Dermis lymphatic vessel endothelial cell (primary cell): ENCODE data around the gene ANKRD29. TPM values are rescaled to one million over a fixed set of nuclear protein-coding genes. Genes with fewer than 3 reads are reported as not detected.

ENCODE experiments used
- total RNA-seq: library from RNA; depleted of rRNA; stranded (reverse); fragments of >200 nt; gene quantifications from 2 replicates; pipeline ENCODE4 v1.2.1, GENCODE V29; 2014

Gene ANKRD29, protein sequence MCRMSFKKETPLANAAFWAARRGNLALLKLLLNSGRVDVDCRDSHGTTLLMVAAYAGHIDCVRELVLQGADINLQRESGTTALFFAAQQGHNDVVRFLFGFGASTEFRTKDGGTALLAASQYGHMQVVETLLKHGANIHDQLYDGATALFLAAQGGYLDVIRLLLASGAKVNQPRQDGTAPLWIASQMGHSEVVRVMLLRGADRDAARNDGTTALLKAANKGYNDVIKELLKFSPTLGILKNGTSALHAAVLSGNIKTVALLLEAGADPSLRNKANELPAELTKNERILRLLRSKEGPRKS
- total RNA-seq: 2.5 and 6.2 TPM in 2 replicates

DNA sequence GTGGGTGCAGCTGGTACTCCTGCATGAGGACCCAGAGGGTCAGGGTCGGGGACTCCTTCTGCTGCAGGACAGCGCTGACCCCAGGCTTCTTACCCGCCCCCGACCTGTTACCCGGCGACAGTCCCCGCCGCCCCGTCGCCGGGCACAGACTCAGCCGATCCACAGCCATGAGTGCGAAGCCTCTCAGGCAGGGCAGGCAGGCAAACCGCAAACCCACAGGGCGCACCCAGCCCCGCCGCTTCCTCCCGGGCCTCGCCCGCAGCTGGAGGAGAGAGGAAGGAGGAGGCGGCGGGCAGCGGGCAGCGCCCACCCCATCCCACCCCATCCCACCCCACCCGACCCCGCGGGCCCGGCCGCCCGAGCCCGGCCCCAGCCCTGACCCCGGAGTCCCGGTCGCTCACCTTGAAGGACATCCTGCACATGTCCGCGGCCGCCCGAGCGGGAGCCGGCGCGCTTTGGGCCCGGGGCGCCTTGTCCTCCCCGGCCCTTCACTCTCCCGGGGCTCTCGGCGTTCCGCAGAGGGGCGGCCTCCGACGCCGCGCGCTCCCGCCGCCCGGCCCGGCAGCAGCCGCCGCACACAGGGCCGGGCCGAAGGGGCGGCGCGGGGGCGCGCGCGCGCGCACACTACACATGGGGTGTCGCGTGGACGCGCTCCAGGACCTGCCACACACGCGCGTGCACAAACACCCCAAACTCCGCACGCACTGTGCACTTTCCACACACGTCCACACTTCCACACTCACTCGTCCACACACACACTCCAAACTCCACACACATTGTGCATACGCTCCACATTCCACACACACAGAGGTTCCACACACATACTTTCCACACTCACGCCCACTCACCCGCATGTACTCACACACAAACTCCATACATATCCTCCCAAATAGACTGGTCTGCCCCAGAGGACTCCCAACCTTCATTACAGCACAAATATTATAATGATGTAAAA is at the start of gene ANKRD29:
TSS of gene ANKRD29 (minus strand) at position 603 of the 955 bp plus-strand sequence. CDS start at position 422, 181 bp downstream.

DNA sequence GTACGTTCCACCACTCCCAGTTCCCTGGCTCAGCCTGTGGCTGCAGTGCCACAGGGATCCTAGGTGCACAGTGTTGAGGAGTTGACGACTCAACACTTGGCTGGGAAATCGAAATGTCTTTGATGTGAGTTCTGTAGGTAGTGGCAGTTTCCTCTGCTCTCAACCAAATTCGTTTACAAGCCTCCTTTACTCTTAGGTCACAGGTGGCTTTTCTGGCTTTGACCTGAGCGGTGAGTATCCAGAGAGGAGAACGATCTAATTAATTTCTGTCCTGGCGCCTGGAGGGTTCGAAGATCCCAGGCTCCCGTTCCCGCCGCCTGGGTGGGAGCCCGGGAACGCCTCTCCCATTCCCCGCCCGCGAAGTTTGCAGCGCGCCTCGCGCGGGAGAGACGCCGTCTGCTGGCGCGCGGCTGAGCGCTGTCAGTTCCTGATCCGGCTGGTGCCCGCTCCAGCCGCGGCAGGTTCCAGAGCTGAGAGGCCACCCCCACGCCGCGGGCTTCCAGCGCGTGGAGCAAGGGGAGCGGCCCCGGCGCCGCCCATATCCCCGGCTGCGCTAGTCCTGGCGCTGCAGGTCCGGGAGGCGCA is 26.4 kb upstream of the ANKRD29 start, which contains the start of gene LAMA3:
TSS of gene LAMA3 (plus strand) at position 423 of the 585 bp plus-strand sequence. CDS start 231 bp downstream, outside the sequence.

DNA sequence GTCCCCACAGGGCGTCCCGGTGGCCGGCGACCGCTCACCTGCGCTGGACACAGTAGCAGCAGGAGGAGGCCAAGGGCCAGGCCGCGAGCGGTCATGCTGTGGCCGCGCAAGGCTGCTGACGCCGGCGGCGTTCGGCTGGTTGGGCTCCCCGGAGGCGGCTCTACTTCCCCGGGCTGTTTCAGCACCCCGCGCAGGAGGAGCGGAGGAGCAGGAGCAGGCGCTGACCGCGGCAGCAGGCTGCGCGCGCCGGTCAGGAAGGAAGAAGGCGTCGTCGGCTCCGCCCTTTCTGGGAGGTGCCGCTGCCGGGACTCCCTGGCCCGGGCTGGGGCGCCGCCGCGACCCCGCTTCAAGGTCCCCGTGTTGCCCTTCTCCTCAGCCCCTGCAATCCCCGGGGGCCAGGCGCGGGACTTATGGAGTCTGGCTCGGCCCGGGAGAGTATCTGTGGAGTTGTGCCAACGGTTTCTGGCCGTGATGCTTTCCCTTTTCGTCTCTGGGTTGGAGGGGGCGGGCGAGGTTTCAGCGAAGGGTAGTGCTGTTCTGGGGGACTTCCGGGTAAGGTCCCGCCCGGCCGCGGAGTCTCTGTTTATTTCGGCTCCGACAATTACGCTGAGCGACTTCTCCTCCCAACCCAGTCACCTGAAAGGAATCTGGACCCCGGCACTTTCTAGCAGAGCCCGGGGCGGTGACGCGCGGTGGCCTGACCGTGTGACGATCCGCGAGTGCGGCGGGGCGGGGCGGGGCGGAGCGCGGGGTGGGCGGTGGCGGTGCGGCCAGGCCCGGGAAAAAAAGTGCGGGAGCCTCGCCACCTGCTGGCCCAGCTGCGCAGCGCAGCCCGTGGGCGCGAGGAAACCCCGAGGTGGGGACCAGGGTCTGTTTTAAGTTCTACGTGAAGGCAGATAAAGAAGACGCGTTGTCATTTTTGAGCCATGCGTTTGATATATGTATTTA is 76.2 kb downstream of the ANKRD29 start, which contains the start of gene NPC1:
TSS of gene NPC1 (minus strand) at position 258 of the 948 bp plus-strand sequence. CDS start at position 95, 163 bp downstream.

Other genes with a start within 250 kb of the ANKRD29 start
- 72.5 and 78.0 TPM in 2 replicates for gene RIOK3, start 209.6 kb downstream of the ANKRD29 start, total RNA-seq
- gene RMC1, start 159.4 kb downstream of the ANKRD29 start, total RNA-seq: 21.1 and 29.8 TPM in 2 replicates
- gene NPC1, start 76.4 kb downstream of the ANKRD29 start, total RNA-seq: 19.2 and 25.5 TPM in 2 replicates
- 4.8 and 13.4 TPM in 2 replicates for gene LAMA3, start 26.5 kb upstream of the ANKRD29 start, total RNA-seq